Measurements from ENCODE around the gene GLRA2.

DNA sequence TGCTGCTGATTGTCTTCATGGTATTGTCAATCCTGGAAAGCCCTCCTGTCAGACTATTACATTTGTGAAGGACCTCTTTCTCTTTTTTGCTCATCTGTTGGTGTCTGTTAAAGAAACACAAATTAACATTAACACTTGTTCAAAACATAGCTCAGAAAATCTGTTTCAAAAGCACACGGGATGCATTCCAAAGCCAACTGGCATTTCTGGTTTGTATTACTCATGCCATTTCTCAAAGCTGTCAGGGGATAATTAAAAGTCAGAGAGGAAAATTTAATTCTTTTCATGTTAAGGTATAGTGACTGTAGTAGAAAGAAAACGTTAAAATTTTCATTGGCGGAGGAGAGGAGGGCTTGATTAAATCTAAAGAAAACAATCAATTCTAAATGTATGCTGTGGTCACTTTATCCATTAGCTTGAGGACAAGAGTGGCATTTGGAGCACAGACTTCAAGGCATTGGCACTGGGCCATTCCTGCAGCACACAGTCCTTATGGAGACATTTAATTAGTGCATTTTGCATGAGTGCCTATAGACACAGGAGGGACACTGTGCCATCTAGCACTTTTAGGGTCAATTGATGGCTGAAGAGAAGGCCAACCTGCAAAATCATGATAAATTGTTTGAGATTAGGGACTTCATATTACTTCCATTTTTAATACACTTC lies 21.2 kb upstream of the GLRA2 start:
- TF ChIP-seq POLR2AphosphoS5 (IDR thresholded peaks at IDR 0.05; ENCODE audit: low read depth) (no peak), GABPA (IDR thresholded peaks at IDR 0.05; ENCODE audit: low read depth) (no peak)
- TF ChIP-seq, protein P1, sequence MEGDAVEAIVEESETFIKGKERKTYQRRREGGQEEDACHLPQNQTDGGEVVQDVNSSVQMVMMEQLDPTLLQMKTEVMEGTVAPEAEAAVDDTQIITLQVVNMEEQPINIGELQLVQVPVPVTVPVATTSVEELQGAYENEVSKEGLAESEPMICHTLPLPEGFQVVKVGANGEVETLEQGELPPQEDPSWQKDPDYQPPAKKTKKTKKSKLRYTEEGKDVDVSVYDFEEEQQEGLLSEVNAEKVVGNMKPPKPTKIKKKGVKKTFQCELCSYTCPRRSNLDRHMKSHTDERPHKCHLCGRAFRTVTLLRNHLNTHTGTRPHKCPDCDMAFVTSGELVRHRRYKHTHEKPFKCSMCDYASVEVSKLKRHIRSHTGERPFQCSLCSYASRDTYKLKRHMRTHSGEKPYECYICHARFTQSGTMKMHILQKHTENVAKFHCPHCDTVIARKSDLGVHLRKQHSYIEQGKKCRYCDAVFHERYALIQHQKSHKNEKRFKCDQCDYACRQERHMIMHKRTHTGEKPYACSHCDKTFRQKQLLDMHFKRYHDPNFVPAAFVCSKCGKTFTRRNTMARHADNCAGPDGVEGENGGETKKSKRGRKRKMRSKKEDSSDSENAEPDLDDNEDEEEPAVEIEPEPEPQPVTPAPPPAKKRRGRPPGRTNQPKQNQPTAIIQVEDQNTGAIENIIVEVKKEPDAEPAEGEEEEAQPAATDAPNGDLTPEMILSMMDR (IDR thresholded peaks at IDR 0.05; ENCODE audit: insufficient read depth, low read length) = no peak
- TF ChIP-seq, protein P2, sequence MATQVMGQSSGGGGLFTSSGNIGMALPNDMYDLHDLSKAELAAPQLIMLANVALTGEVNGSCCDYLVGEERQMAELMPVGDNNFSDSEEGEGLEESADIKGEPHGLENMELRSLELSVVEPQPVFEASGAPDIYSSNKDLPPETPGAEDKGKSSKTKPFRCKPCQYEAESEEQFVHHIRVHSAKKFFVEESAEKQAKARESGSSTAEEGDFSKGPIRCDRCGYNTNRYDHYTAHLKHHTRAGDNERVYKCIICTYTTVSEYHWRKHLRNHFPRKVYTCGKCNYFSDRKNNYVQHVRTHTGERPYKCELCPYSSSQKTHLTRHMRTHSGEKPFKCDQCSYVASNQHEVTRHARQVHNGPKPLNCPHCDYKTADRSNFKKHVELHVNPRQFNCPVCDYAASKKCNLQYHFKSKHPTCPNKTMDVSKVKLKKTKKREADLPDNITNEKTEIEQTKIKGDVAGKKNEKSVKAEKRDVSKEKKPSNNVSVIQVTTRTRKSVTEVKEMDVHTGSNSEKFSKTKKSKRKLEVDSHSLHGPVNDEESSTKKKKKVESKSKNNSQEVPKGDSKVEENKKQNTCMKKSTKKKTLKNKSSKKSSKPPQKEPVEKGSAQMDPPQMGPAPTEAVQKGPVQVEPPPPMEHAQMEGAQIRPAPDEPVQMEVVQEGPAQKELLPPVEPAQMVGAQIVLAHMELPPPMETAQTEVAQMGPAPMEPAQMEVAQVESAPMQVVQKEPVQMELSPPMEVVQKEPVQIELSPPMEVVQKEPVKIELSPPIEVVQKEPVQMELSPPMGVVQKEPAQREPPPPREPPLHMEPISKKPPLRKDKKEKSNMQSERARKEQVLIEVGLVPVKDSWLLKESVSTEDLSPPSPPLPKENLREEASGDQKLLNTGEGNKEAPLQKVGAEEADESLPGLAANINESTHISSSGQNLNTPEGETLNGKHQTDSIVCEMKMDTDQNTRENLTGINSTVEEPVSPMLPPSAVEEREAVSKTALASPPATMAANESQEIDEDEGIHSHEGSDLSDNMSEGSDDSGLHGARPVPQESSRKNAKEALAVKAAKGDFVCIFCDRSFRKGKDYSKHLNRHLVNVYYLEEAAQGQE (IDR thresholded peaks at IDR 0.05; ENCODE audit: insufficient replicate concordance, low read depth) = no peak

Data from HL-60 (cell line).